GM12878 (cell line): Measurements from ENCODE around the gene TMX3. TPM values are rescaled to one million over a fixed set of nuclear protein-coding genes. Genes with fewer than 3 reads are reported as not detected.
A peak's percentile ranks its signal among the peaks of the same experiment; 100 is the strongest.

Experiments used
- ATAC-seq: fragments of 200-7000 bp; cut with Tn5 transposase; 3 replicates; pipeline ENCODE4 v1.9.1; 2020; ENCODE audit warnings: mild to moderate bottlenecking, moderate library complexity
- BruUV-seq: library from RNA; stranded (reverse); fragments of 400-500 nt; replicated peaks from 2 replicates; lab custom pipeline; 2021; lab: Mats Ljungman, UMichigan
- CTCF ChIA-PET: fragments of 300-600 bp; sonication (Branson Sonifier 250); formaldehyde crosslinking; extraction: SDS; loops from one replicate; lab custom pipeline; 2021; ENCODE audit warnings: inconsistent platforms; lab: Yijun Ruan, JAX
- POLR2A ChIA-PET: fragments of 350-600 bp; formaldehyde crosslinking; extraction: SDS; loops from one replicate; lab custom pipeline; 2021; ENCODE audit warnings: inconsistent platforms; lab: Charles Lee
- RAD21 ChIA-PET: fragments of 300-600 bp; sonication (Branson Sonifier 250); formaldehyde crosslinking; loops from one replicate; lab custom pipeline; 2023; ENCODE audit warnings: antibody characterized with exemption; ENCODE audit not compliant: unreplicated experiment; lab: Charles Lee
- SMC1A ChIA-PET: fragments of 300-600 bp; sonication (Branson Sonifier 250); formaldehyde crosslinking; loops from one replicate; lab custom pipeline; 2023; ENCODE audit not compliant: unreplicated experiment, uncharacterized antibody; lab: Charles Lee
- DNase-seq: peaks from one replicate; pipeline ENCODE4 v3.0.0-alpha.2; 2011; ENCODE audit warnings: low read depth, low spot score
- FAIRE-seq: peaks from 3 replicates; lab custom pipeline; 2011; peaks lifted over from hg19 to GRCh38; lab: Jason Lieb, UNC
- H2AFZ ChIP-seq: 2 replicates; pipeline ENCODE4 v1.6.0; 2011; ENCODE audit warnings: low read depth, low read length, control low read depth; ENCODE audit not compliant: control insufficient read depth
- H3K27ac ChIP-seq: 2 replicates; pipeline ENCODE4 v1.5.1; 2011; ENCODE audit warnings: control low read depth; ENCODE audit not compliant: control insufficient read depth, insufficient read depth
- H3K27me3 ChIP-seq, 2 experiments: replicated peaks in 1 of 2; 2 replicates each; pipeline versions ENCODE4 v1.6.0 to v1.6.1; 2011; ENCODE audit warnings: low read length in 1 of 2; ENCODE audit not compliant: control insufficient read depth in 2 of 2, insufficient read depth in 2 of 2
- H3K36me3 ChIP-seq, 2 experiments: 2 replicates each; pipeline ENCODE4 v1.5.1; 2011; ENCODE audit warnings: low read length in 1 of 2; ENCODE audit not compliant: control insufficient read depth in 2 of 2, insufficient read depth in 2 of 2
- H3K4me1 ChIP-seq: 2 replicates; pipeline ENCODE4 v1.6.1; 2011; ENCODE audit warnings: mild to moderate bottlenecking, low read length, moderate library complexity, mixed read lengths; ENCODE audit not compliant: control insufficient read depth, insufficient read depth
- H3K4me2 ChIP-seq: 2 replicates; pipeline ENCODE4 v1.6.0; 2011; ENCODE audit warnings: control low read depth; ENCODE audit not compliant: control insufficient read depth, insufficient read depth
- H3K4me3 ChIP-seq: fragments of 200-600 bp; sonication (generic); 2 replicates; pipeline ENCODE4 v1.5.1; 2016
- H3K79me2 ChIP-seq: 2 replicates; pipeline ENCODE4 v1.6.0; 2011; ENCODE audit warnings: low read length; ENCODE audit not compliant: control insufficient read depth, insufficient read depth
- H3K9ac ChIP-seq: 2 replicates; pipeline ENCODE4 v1.8.0; 2011; ENCODE audit warnings: low read length, control low read depth, mixed read lengths; ENCODE audit not compliant: control insufficient read depth, insufficient read depth
- H3K9me3 ChIP-seq: replicated peaks from 3 replicates; pipeline ENCODE4 v1.5.1; 2011; ENCODE audit warnings: mild to moderate bottlenecking, low read length; ENCODE audit not compliant: control insufficient read depth, insufficient read depth
- H4K20me1 ChIP-seq: 2 replicates; pipeline ENCODE4 v1.6.0; 2011; ENCODE audit not compliant: control insufficient read depth, insufficient read depth
- CTCF ChIP-seq, 3 experiments: IDR thresholded peaks in 2 of 3; conservative IDR thresholded peaks in 1 of 3; 2 replicates each; pipeline ENCODE4 v1.5.1; 2011; ENCODE audit warnings: low read depth in 3 of 3, low read length in 3 of 3, mild to moderate bottlenecking in 3 of 3, control low read depth in 2 of 3, moderate library complexity in 2 of 3, inconsistent platforms in 1 of 3, mixed read lengths in 1 of 3; ENCODE audit not compliant: control insufficient read depth in 2 of 3, insufficient read depth in 1 of 3; ENCODE audit errors: extremely low read depth in 1 of 3
- HDAC6 ChIP-seq: fragments of 200-600 bp; sonication (generic); IDR thresholded peaks from one replicate; pipeline ENCODE4 v1.8.0; 2017; ENCODE audit warnings: antibody characterized with exemption; ENCODE audit not compliant: unreplicated experiment
- RAD21 ChIP-seq: IDR thresholded peaks from 2 replicates; pipeline ENCODE4 v1.6.1; 2011; ENCODE audit warnings: mild to moderate bottlenecking, low read depth, low read length, moderate library complexity; ENCODE audit not compliant: insufficient read depth
- SMC3 ChIP-seq: IDR thresholded peaks from 2 replicates; pipeline ENCODE4 v1.6.1; 2011; ENCODE audit warnings: low read length, improper control_type of control experiment, borderline replicate concordance
- WGBS: methylation state at CpG from one replicate; pipeline ENCODE4 v1.1.6; 2016; ENCODE audit warnings: low lambda C conversion rate; ENCODE audit not compliant: insufficient replicate concordance, insufficient coverage; ENCODE audit errors: missing lambda C conversion rate; 5-methylcytosine and 5-hydroxymethylcytosine counted together
- in situ Hi-C: fragments of 300-500 bp; cut with MboI; formaldehyde crosslinking; loops from 9 replicates; pipeline ENCODE4 v1.14.3; 2018; ENCODE audit warnings: mixed read lengths
- intact Hi-C: fragments of 100-400 bp; cut with micrococcal nuclease; formaldehyde crosslinking; loops from one replicate; pipeline ENCODE4 v1.14.2; 2022; ENCODE audit not compliant: unreplicated experiment
- polyA plus RNA-seq, 11 experiments: library from polyadenylated mRNA; depleted of rRNA in 4 of 11; unstranded in 6 of 11; stranded (reverse) in 5 of 11; fragments of >200 nt; fragmentation: Nextera tagmentation in 4 of 11; fragmentation: Illumina TruSeq in 1 of 11; extraction: Ambion mirVana in 4 of 11; extraction: Trizol in 1 of 11; gene quantifications; 1 replicate in 1 of 11; 2 replicates in 10 of 11; pipeline versions ENCODE4 v1.2.1 to v1.2.3, GENCODE V29; 2011 to 2016; ENCODE audit warnings: inconsistent platforms in 2 of 11, missing spikeins in 2 of 11, low read depth in 1 of 11
- total RNA-seq, 4 experiments: library from RNA; depleted of rRNA in 3 of 4; stranded (reverse); fragments of >200 nt in 3 of 4; fragmentation: Illumina TruSeq in 1 of 4; extraction: Trizol in 1 of 4; gene quantifications; 2 replicates each; pipeline versions ENCODE4 v1.2.1 to v1.2.3, GENCODE V29; 2013 to 2021

TMX3 gene
- total and polyA plus RNA-seq, 10 of the 15 experiments (the other 5 are each of a cell fraction or from before 2014, with no cell fraction given): 14.2 to 85.6 (median 29.7) TPM

GRCh38 chr18:68660354-68661183, 54.3 kb downstream of the TMX3 start:
- H3K4me2 ChIP-seq: no peak overlapping the region
- H3K9ac ChIP-seq: no peak overlapping the region
- ChIA-PET POLR2A (no interaction called here), CTCF (interaction anchor here (0.7 to 3.3 kb wide), 15 partner anchors 8 to 1445 kb away, joined by 3 to 18 read pairs (median 5); partner anchors contain the start of gene DSEL), SMC1A (interaction anchor here (0.8 to 2.3 kb wide), 10 partner anchors 10 to 1445 kb away, joined by 3 to 10 read pairs (median 3); no protein-coding TSS in a partner anchor), RAD21 (interaction anchor here (0.7 to 1.5 kb wide), 5 partner anchors 12 to 1556 kb away, joined by 3 to 7 read pairs (median 3); no protein-coding TSS in a partner anchor)
- 32% methylated on average over 5 of the region's 5 CpGs for WGBS
- DNase-seq: no peak
- H3K9me3 ChIP-seq: no peaks in the 10 kb centered on the region
- no peak for FAIRE-seq
- H3K36me3 ChIP-seq: no peaks in the 10 kb centered on the region
- peak; percentile 61 for TF ChIP-seq RAD21
- peak; percentile 63; the same call in 1 of the 2 replicates for TF ChIP-seq SMC3
- peak; percentile 42 to 52 (median 45); a peak in 5 of 6 replicates for TF ChIP-seq CTCF (IDR thresholded peaks at IDR 0.05 in 2 of 3, conservative IDR thresholded peaks at IDR 0.05 in 1 of 3; ENCODE audit: control insufficient read depth in 2 of 3, extremely low read depth in 1 of 3, insufficient read depth in 1 of 3, low read depth in 3 of 3, low read length in 3 of 3)
- TF ChIP-seq HDAC6: no peak
- no peak overlapping the region for H2AFZ ChIP-seq
- no peak overlapping the region for H3K27ac ChIP-seq
- H3K4me3 ChIP-seq: no peak overlapping the region
- intact Hi-C loops (loop anchor here (1.0 to 5.0 kb wide), 2 partner anchors 77 to 1443 kb away; no protein-coding TSS in a partner anchor), in situ Hi-C loops (loop anchor here (10.0 kb wide), 1 partner anchor 1446 kb away; no protein-coding TSS in a partner anchor)
- no TSS peak for BruUV-seq
- no peaks in the 10 kb centered on the region for H4K20me1 ChIP-seq
- no peaks in the 10 kb centered on the region for H3K4me1 ChIP-seq
- H3K27me3 ChIP-seq: no peaks in the 10 kb centered on the region; a peak in 1 of 4 replicates
- peak; percentile 56 for ATAC-seq
- no peaks in the 10 kb centered on the region for H3K79me2 ChIP-seq
